Ascending aorta (tissue), 2 donors: ENCODE data around the gene SULT1C4. TPM values are rescaled to one million over a fixed set of nuclear protein-coding genes. Genes with fewer than 3 reads are reported as not detected.

ENCODE experiments used
- DNase-seq, 2 donors: peaks; one replicate each; pipeline ENCODE4 v3.0.0-alpha.2; 2019; ENCODE audit warnings: low spot score in 2 of 2
- H3K27ac ChIP-seq, 2 donors: fragments of 200-600 bp; sonication (generic); one replicate each; pipeline ENCODE4 v1.5.1; 2016 to 2017; ENCODE audit warnings: mild to moderate bottlenecking in 1 of 2
- H3K27me3 ChIP-seq: fragments of 200-600 bp; sonication (generic); one replicate; pipeline ENCODE4 v1.5.1; 2017
- H3K36me3 ChIP-seq, 2 donors: fragments of 200-600 bp; sonication (generic); one replicate each; pipeline ENCODE4 v1.5.1; 2016
- H3K4me1 ChIP-seq, 2 donors: fragments of 200-600 bp; sonication (generic); one replicate each; pipeline ENCODE4 v1.5.1; 2016 to 2017; ENCODE audit warnings: mild to moderate bottlenecking in 1 of 2
- H3K4me3 ChIP-seq, 2 donors: fragments of 200-600 bp; sonication (generic); one replicate each; pipeline ENCODE4 v1.5.1; 2016 to 2017; ENCODE audit warnings: mild to moderate bottlenecking in 1 of 2
- H3K9me3 ChIP-seq, 2 donors: fragments of 200-600 bp; sonication (generic); one replicate each; pipeline ENCODE4 v1.5.1; 2016
- CTCF ChIP-seq, 3 experiments: fragments of 200-600 bp in 2 of 3; fragments of 450-650 bp in 1 of 3; sonication (generic) in 2 of 3; IDR thresholded peaks; one replicate each; pipeline ENCODE4 v1.5.1; 2016 to 2019; ENCODE audit warnings: antibody characterized with exemption in 3 of 3, mild to moderate bottlenecking in 1 of 3, moderate library complexity in 1 of 3
- intact Hi-C: fragments of 100-400 bp; cut with DNase I; formaldehyde crosslinking; loops from one replicate; pipeline ENCODE4 v1.15.1; 2023
- total RNA-seq: library from RNA; depleted of rRNA; stranded (reverse); fragments of >200 nt; gene quantifications from one replicate; pipeline ENCODE4 v1.1.0, GENCODE V29; 2016

SULT1C4 gene
- 11.0 TPM for total RNA-seq

DNA sequence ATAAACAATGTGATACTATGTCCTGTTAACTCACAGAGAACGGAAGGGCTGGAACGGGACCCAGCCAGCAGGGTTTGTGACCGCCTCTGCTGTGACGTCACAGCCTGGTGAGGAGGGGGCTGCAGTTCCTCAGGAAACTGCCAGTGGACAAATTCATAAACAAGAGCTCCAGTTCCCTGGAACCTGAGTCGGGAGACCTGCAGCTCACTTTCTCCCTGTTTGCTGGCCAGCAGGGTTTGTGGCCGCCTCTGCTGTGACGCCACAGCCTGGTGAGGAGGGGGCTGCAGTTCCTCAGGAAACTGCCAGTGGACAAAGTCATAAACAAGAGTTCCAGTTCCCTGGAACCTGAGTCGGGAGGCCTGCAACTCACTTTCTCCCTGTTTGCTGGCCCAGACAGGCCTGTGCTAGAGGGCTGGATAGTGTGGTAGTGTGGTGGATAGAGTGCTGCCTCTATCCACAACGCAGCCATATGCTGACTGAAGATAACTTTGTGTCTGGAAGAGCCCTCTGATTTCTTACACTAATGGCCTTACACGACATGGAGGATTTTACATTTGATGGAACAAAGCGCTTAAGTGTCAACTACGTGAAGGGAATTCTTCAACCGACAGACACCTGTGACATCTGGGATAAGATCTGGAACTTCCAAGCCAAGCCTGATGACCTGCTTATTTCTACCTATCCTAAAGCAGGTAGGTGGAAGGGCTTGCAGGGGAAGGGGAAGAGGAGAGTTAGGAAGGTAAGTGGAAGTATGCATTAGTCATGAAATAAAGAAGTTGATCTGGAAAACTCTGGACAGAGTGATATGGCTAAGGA lies at the start of gene SULT1C4:
Gene SULT1C4 (plus strand): TSS at position 140 of the 816 bp plus-strand sequence. CDS start 384 bp downstream, at position 524.
- Histone ChIP-seq H3K27me3 (no peaks in the 10 kb centered on the region), H3K4me1 (peaks cover 0 to 3% of the 10 kb centered on the region in 2 donors), H3K27ac (peak within 1 kb of the TSS; percentile 6 to 51), H3K9me3 (no peaks in the 10 kb centered on the region), H3K4me3 (peak within 1 kb of the TSS; percentile 11 to 56), H3K36me3 (no peaks in the 10 kb centered on the region)
- no peak for DNase-seq
- no peak for TF ChIP-seq CTCF (IDR thresholded peaks at IDR 0.05)
- intact Hi-C loops, result no loop called here

- Histone ChIP-seq H3K9me3 (no peaks in the 10 kb centered on the region), H3K4me1 (no peaks in the 10 kb centered on the region), H3K36me3 (no peaks in the 10 kb centered on the region), H3K27ac (no peak overlapping the region), H3K4me3 (no peak overlapping the region), H3K27me3 (no peaks in the 10 kb centered on the region)
- TF ChIP-seq CTCF (IDR thresholded peaks at IDR 0.05), result no peak
- intact Hi-C loops, result no loop called here
- DNase-seq, result no peak
These were observed 48.0 kb upstream of the SULT1C4 start for GRCh38 chr2:108329771-108330170.

GRCh38 chr2:108330979-108331378 lies 46.8 kb upstream of the SULT1C4 start:
- no peak for DNase-seq
- Histone ChIP-seq H3K27ac (no peak overlapping the region), H3K4me1 (no peaks in the 10 kb centered on the region), H3K4me3 (no peak overlapping the region), H3K36me3 (no peaks in the 10 kb centered on the region), H3K27me3 (no peaks in the 10 kb centered on the region), H3K9me3 (no peaks in the 10 kb centered on the region)
- TF ChIP-seq CTCF (IDR thresholded peaks at IDR 0.05), result no peak
- intact Hi-C loops, result no loop called here

DNA sequence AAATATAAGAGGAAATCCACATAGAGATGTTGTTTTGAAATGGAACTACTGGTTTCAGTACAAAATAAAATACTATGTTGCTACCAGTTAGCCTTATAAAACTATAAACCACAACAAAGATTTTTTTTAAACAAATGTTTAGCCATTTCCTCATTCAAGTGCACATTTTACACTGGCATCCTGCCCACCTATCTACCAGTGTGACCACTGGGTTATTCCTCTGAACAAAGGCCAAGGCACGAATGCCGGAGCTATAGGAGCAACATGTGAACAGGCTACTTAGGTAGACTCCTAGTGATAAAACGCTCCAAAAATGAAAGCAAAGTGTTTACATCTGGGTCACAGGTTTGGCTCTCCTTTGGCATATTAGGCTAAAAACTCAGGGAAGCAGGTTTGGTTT lies 31.8 kb upstream of the SULT1C4 start:
- H3K4me1 ChIP-seq, result no peaks in the 10 kb centered on the region
- intact Hi-C loops, result loop anchor here (5.0 kb wide), 1 partner anchor 236 kb away; no protein-coding TSS in a partner anchor
- H3K4me3 ChIP-seq, result no peak overlapping the region
- no peaks in the 10 kb centered on the region for H3K36me3 ChIP-seq
- DNase-seq, result no peak
- no peak overlapping the region for H3K27ac ChIP-seq
- no peaks in the 10 kb centered on the region for H3K27me3 ChIP-seq
- no peak for TF ChIP-seq CTCF (IDR thresholded peaks at IDR 0.05)
- no peaks in the 10 kb centered on the region for H3K9me3 ChIP-seq

DNA sequence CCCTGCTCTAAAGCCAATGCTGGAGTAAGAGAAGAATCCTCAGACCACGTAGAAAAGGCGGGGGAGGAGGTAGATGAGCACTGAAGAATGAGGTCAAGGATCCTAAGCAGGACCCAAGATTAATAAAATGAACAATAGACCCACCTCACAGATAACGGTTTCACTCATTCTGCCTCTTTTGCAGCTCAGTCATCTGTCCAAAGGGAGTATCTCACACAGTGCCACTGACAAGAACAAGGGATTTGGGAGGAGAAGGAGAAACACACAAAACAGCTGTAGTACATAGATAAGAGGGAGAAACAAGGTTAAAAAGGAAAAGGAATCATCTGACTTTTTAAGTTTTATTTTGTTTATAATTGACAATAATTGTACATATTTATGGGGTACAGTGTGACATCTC lies 30.9 kb upstream of the SULT1C4 start:
- intact Hi-C loops, result loop anchor here (5.0 kb wide), 1 partner anchor 235 kb away; no protein-coding TSS in a partner anchor
- no peak overlapping the region for H3K27ac ChIP-seq
- no peak overlapping the region for H3K4me3 ChIP-seq
- no peaks in the 10 kb centered on the region for H3K9me3 ChIP-seq
- no peak for DNase-seq
- H3K36me3 ChIP-seq, result no peaks in the 10 kb centered on the region
- no peaks in the 10 kb centered on the region for H3K4me1 ChIP-seq
- no peaks in the 10 kb centered on the region for H3K27me3 ChIP-seq
- TF ChIP-seq CTCF (IDR thresholded peaks at IDR 0.05), result no peak
